ENCODE data around the gene COL4A6.
"Not testable (repeated sequence)": the region's sequence is repeated elsewhere in the genome, so short reads cannot be mapped to it uniquely, and the experiment has no call there.

Gene COL4A6

DNA sequence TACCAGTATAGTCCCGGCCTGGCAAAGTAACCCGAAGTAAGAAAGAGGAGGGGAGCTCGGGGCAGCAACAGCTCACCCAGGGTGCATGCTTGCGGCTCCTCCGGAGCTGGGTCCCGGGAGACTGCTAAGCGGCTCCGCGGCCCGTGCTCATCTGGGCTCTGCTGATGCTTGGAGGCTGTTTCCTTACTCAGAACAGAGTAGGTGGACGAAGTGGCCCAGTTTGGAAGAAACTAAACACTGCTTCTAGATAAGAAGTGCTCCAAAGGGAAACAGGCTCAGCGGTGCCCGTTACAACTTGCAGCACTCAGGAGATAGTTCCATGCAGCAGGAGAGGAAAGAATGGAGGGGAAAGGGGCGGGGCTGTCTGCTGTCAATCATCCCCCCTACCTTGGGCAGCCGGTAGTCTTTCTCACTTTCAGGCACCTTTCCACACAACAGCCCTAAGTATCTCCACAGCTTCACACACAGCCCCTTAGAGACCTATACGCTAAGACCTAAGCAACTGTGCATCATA is at the start of gene COL4A6:
Gene COL4A6, minus strand, starts transcription at position 313 of the 514 bp plus-strand sequence. Its CDS starts 226 bp downstream, at position 87.
- H3K4me3 Mint-ChIP-seq, result no peak within 1 kb of the TSS

DNA sequence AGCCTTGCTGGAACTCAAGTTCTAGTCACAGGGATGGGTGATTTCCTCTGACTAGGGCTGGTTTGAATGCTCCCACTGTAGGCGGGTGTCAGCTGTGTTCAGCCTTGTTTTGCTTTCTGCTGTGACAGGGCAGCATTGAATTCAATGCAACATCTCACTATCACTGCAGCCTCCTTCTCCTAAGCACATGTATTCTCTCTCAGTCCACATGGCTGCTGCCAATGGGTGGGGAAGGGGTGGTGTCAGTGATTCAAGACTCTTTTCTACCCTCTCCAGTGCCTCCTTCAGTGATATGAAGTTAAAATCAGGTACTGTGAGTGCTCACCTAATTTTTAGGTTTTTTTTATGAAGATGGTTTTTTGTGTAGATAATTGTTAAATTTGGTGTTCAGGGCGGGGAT is 47.7 kb upstream of the COL4A6 start:
- Mint-ChIP-seq H3K4me1 (ENCODE audit: low read depth) (no peaks in the 10 kb centered on the region), H3K36me3 (ENCODE audit: low read depth) (no peaks in the 10 kb centered on the region), H3K9me3 (peaks cover 2% of the 10 kb centered on the region), H3K27me3 (peaks cover 16% of the 10 kb centered on the region), H3K27ac (no peak overlapping the region), H3K4me3 (no peak overlapping the region)
- no peak for DNase-seq

More for the DNA sequence above, at the start of gene COL4A6:
- Mint-ChIP-seq H3K4me1 (ENCODE audit: low read depth) (peaks cover 6% of the 10 kb centered on the region), H3K27ac (no peak within 1 kb of the TSS), H3K36me3 (ENCODE audit: low read depth) (no peaks in the 10 kb centered on the region), H3K27me3 (peaks cover 73% of the 10 kb centered on the region), H3K9me3 (no peaks in the 10 kb centered on the region)
- no peak for DNase-seq

DNA sequence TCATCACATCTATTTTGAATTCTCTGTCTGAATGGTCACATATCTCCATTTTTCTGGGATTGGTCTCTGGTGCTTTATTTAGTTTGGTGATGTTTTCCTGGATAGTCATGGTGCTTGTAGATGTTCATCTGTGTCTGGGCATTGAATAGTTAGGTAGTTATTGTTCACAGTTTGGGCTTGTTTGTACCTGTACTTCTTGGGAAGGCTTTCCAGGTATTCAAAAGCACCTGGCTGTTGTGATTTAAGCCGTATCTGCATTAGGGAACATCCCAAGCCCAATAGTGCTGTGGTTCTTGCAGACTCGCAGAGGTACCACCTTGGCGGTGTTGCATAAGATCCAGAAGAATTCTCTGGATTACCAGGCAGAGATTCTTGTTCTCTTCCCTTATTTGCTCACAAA is 46.0 kb upstream of the COL4A6 start:
- no peak overlapping the region for H3K27ac Mint-ChIP-seq
- DNase-seq, result no peak
- H3K36me3 Mint-ChIP-seq (ENCODE audit: low read depth), result no peaks in the 10 kb centered on the region
- no peaks in the 10 kb centered on the region for H3K4me1 Mint-ChIP-seq (ENCODE audit: low read depth)
- peaks cover 15% of the 10 kb centered on the region for H3K27me3 Mint-ChIP-seq
- H3K9me3 Mint-ChIP-seq, result peaks cover 2% of the 10 kb centered on the region
- H3K4me3 Mint-ChIP-seq, result no peak overlapping the region

DNA sequence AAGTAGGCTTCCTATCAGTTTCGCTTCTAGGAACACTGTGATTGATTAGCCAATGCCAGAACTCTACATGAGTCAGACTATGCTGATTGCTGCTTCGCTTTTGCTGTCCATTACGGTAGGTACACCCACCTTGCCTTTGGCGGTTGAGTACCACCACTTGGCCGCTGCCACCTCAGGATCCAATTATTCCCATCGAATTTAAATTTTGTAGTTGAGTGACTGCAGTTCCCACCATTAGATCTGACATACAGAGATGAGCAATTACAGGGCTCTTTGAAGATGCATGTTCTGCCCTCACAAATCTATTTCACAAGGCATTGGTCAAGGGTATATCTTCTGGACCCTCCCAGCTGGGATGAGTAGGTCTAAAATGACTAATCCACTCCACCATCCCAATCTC is 43.3 kb upstream of the COL4A6 start:
- not testable (repeated sequence) for H3K36me3 Mint-ChIP-seq (ENCODE audit: low read depth); H3K9me3 Mint-ChIP-seq; H3K4me1 Mint-ChIP-seq (ENCODE audit: low read depth); H3K4me3 Mint-ChIP-seq; H3K27ac Mint-ChIP-seq; DNase-seq
- H3K27me3 Mint-ChIP-seq, result peaks cover 12% of the 10 kb centered on the region

DNA sequence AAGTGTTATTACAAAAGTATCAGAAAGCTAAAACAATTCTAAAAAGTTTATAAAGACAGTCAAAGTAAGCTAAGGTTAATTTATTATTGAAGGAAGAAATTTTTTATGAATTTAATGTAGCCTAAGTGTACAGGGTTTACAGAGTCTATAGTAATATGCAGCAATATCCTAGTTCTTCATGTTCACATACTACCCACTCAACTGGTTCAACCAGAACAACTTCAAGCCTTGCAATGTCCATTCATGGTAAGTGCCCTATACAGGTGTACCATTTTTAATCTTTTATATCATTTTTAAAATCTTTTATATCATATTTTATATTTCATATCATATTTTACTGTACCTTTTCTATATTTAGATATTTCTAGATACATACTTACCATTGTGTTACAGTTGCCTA is 35.8 kb upstream of the COL4A6 start:
- DNase-seq, result no peak
- Mint-ChIP-seq H3K36me3 (ENCODE audit: low read depth) (no peaks in the 10 kb centered on the region), H3K9me3 (no peaks in the 10 kb centered on the region), H3K4me3 (no peak overlapping the region), H3K27ac (no peak overlapping the region), H3K27me3 (peaks cover 32% of the 10 kb centered on the region), H3K4me1 (ENCODE audit: low read depth) (no peaks in the 10 kb centered on the region)

DNA sequence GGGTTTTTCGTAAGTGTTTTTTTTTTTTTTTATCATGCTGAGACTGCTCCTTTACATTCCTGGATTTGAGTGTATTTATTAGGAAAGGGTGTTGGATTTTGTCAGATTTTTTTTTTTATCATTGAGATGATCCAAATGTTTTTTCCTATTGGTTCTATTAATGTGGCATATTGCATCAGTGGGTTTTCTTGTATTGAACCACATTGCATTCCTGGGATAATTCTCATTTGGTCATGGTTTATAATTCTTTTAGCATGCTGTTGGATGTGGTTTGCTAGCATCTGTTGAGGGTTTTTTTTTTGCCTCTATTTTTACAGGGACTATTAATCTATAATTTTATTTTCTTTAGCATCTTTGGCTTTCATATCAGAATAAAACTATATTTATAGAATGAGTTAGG is 30.3 kb upstream of the COL4A6 start:
- no peak for DNase-seq
- H3K36me3 Mint-ChIP-seq (ENCODE audit: low read depth), result no peaks in the 10 kb centered on the region
- no peaks in the 10 kb centered on the region for H3K9me3 Mint-ChIP-seq
- peaks cover 17% of the 10 kb centered on the region for H3K27me3 Mint-ChIP-seq
- no peak overlapping the region for H3K27ac Mint-ChIP-seq
- no peaks in the 10 kb centered on the region for H3K4me1 Mint-ChIP-seq (ENCODE audit: low read depth)
- no peak overlapping the region for H3K4me3 Mint-ChIP-seq

DNA sequence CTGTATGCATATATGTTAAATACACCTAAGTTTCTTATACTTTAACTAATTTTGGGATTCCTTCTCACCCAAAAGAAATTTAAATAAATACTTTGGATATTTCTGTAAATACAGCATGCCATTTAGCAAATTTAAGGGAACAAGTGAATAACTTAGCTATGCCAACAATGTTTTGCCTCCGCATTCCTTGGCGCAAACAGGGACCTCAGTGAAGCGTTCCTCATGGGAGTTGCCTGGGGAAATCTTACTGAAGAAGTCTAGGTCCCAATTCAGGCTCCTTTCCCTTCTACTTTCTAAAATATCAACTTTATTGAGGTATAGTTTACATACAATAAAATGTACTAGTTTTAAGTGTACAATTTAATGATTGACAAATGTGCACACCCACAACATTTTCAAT is 26.4 kb upstream of the COL4A6 start:
- DNase-seq, result no peak
- H3K36me3 Mint-ChIP-seq (ENCODE audit: low read depth), result no peaks in the 10 kb centered on the region
- H3K27ac Mint-ChIP-seq, result no peak overlapping the region
- no peaks in the 10 kb centered on the region for H3K9me3 Mint-ChIP-seq
- no peaks in the 10 kb centered on the region for H3K4me1 Mint-ChIP-seq (ENCODE audit: low read depth)
- H3K27me3 Mint-ChIP-seq, result no peaks in the 10 kb centered on the region
- H3K4me3 Mint-ChIP-seq, result no peak overlapping the region

DNA sequence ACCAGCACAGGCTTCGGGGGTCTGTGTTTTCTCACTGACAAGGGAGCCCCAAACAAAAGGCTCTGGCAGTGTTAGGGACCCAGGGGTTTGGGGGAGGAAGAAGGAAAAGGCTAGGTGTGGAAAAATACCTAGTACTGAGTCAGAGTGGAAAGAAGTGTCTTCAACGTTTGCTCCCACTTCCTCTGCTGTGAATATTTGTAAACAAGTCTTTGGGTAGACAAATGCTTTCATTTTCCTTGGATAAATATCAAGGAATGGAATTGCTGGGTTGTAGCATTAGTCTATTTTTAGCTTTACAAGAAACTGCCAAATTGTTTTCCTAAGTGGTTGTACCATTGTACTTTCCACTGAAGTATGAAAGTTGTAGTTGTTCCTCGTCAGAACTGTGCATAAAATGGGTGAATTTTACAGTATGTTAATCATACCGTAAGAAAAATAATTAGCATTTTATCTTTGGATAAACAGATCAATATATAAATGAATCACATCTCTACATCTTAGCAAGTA is 18.8 kb upstream of the COL4A6 start:
- Mint-ChIP-seq H3K27ac (no peak overlapping the region), H3K36me3 (ENCODE audit: low read depth) (no peaks in the 10 kb centered on the region)

DNA sequence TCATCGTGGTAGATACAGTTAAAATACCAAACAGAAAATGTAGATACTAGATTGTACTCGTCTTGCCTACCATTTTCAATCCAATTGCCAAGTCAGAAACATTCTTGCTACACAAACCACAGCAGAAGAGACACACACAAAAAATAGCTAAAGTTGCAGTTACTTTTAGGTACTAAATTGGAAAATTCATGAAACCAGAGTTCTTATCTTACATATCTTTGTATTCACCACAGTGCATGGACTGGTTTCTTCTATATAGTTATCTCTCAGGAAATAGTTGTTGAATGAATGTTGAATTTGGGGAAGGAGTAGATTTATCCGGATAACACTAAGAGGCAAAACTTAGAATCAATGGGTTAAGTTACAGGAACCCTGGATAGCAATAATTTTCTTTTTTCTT is 15.6 kb upstream of the COL4A6 start:
- H3K9me3 Mint-ChIP-seq, result no peaks in the 10 kb centered on the region
- DNase-seq, result no peak
- no peak overlapping the region for H3K27ac Mint-ChIP-seq
- H3K36me3 Mint-ChIP-seq (ENCODE audit: low read depth), result no peaks in the 10 kb centered on the region
- H3K27me3 Mint-ChIP-seq, result peaks cover 7% of the 10 kb centered on the region
- H3K4me1 Mint-ChIP-seq (ENCODE audit: low read depth), result no peaks in the 10 kb centered on the region
- no peak overlapping the region for H3K4me3 Mint-ChIP-seq

More for the DNA sequence above, 18.8 kb upstream of the COL4A6 start:
- no peak for DNase-seq
- no peaks in the 10 kb centered on the region for H3K4me1 Mint-ChIP-seq (ENCODE audit: low read depth)
- H3K9me3 Mint-ChIP-seq, result no peaks in the 10 kb centered on the region
- no peak overlapping the region for H3K4me3 Mint-ChIP-seq
- H3K27me3 Mint-ChIP-seq, result peaks cover 7% of the 10 kb centered on the region

DNA sequence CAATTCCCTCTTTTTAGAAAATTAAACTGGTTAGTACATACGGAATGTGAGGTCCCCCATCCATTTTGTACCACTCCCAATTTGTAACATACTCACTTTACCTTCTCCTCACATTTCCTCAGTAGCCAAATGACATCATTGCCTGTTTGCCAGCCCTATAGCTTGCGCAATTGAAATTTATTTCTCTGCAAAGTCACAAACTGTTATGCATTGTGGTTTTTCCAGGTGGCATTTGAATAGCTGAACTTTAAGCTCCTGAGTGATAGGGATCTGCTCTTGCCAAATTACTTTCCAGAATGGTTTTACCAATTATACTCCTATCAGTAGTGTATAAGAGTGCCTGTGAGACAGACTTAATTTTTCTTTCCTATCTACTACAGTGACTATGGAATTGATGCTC is 9.1 kb upstream of the COL4A6 start:
- Mint-ChIP-seq H3K27me3 (peaks cover 21% of the 10 kb centered on the region), H3K36me3 (ENCODE audit: low read depth) (no peaks in the 10 kb centered on the region), H3K4me1 (ENCODE audit: low read depth) (no peaks in the 10 kb centered on the region), H3K9me3 (no peaks in the 10 kb centered on the region), H3K4me3 (no peak overlapping the region), H3K27ac (no peak overlapping the region)
- no peak for DNase-seq

DNA sequence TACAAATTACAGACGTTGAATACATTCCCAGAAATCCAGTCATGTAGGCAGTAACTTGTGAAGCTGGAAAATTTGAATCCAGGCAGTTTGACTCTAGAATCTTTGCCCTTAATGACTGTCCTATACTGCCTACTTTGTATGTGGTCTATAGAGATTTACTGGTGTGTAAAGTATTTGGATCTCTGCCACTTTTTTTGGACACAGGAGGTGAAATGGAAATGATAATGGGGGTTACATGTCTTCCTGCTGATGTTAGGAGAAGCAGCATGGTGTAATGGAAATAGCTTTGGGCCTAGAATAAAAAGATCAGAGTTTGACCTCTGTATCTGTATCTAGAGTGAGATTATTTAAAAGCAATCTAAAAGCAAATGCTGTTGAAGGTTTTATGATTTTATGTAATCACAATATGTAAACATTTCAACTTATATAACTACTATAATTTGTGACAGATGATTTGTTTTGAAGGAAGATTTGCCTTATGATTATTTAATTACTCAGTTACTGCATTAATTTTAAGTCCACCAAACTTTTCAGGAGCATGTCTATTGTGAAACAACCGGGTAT is 4.8 kb upstream of the COL4A6 start:
- H3K27me3 Mint-ChIP-seq, result peaks cover 57% of the 10 kb centered on the region
- no peaks in the 10 kb centered on the region for H3K36me3 Mint-ChIP-seq (ENCODE audit: low read depth)
- H3K4me1 Mint-ChIP-seq (ENCODE audit: low read depth), result peaks cover 6% of the 10 kb centered on the region
- H3K9me3 Mint-ChIP-seq, result no peaks in the 10 kb centered on the region
- DNase-seq, result no peak
- no peak overlapping the region for H3K4me3 Mint-ChIP-seq
- no peak overlapping the region for H3K27ac Mint-ChIP-seq

DNA sequence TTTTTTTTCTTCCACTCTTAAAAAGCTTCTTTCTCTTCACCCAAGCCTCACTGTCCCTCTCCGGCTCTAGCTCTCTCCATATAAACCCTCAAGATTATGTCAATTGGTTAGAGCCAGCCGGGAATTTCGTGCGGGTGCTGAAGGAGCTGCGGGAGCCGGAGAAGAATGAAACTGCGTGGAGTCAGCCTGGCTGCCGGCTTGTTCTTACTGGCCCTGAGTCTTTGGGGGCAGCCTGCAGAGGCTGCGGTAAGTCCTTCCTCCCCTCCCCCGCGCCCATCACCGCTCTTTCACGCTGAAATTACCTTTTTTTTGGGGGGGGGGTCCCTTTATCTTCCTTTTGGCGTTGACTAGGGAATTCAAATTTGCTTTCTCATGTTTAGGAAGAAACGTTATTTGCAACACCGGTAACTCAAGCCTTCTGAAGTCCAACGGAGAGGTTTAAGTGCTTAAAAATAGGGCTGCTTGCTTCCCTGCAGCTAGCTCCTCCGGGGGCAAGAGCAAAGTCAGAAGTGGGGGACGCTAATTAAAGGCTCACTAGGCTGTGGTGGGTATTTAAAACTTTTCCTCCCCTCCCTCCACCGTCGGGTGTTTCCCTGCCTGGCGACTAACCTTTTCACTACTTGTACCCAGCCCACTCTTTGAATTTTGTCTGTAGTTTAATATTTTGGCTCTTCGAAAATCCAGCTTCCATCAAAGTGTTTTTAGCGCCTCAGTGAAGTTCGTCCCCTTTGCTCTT is 1.9 kb upstream of the COL4A6 start:
- Mint-ChIP-seq H3K4me3 (peak overlapping the region; percentile 54), H3K9me3 (no peaks in the 10 kb centered on the region), H3K36me3 (ENCODE audit: low read depth) (no peaks in the 10 kb centered on the region), H3K27me3 (peaks cover 72% of the 10 kb centered on the region), H3K27ac (no peak overlapping the region), H3K4me1 (ENCODE audit: low read depth) (peaks cover 6% of the 10 kb centered on the region)
- DNase-seq, result no peak

DNA sequence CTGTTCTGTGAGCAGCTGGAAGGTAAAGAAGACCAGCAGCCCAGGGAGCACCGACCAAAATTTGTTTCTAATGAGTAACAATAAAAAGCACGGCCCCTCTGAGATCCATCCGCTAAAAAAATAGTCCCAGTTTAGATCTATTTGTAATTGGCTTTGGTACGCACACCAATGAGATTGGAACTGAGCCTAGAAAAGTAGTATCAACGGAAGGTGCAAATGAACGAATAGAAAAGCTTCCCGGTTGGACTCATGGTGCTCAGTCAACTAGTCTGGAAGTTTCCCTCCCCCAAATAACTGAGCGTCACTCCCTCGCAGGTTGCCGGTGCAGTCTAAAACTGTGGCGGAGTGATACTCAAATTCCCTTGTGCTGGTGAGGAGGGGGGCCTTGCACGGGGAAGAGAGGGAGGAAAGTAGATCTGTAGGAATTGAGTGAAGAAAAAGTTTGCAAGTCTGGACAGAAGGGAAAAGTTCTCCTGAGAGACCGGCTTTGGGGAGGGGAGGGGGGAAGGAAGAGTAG is 1.3 kb upstream of the COL4A6 start, which contains the start of gene COL4A5:
Gene COL4A5, plus strand, starts transcription at position 413 of the 517 bp plus-strand sequence. CDS start 288 bp downstream, outside the sequence.
- no peak for DNase-seq
- Mint-ChIP-seq H3K27ac (no peak within 1 kb of the TSS), H3K36me3 (ENCODE audit: low read depth) (no peaks in the 10 kb centered on the region), H3K4me3 (peak within 1 kb of the TSS; percentile 54), H3K27me3 (peaks cover 72% of the 10 kb centered on the region), H3K4me1 (ENCODE audit: low read depth) (peaks cover 6% of the 10 kb centered on the region), H3K9me3 (no peaks in the 10 kb centered on the region)

DNA sequence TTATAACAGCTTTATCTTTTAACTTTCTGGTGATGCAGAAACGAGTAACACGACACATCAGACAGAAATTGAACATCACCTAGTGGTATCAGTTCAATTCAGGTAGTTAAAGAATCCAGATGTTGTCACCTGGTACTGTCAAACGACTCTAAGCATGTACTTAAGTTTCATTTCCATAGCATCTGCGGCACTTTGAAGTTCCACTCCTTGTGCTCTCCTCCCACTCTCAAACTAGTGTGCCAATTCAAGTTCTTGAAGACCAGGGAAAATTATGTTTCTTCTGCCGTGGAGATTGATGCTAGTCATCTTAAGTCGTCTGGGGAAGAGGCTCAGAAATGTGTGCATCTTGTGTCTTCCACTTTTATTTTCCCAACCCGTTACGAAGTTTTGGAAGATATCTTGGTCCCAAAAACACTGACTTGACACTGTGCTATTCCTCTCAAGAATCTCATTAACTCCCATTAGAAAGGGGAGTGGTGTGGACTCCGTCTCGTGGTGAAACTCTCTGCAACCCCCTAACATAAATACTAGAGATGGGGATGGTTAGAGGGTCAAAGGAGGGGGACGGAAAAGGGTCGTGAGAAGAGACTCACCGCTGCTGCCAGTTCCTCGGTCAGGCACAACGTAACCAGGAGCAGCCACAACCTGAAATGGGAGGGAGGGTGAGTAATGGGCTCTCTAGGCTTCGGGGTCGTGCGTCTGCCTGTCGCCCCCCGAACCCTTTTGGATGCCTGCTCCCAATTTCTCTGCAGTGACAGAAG is 693 bp downstream of the COL4A6 start:
- DNase-seq, result no peak
- peaks cover 68% of the 10 kb centered on the region for H3K27me3 Mint-ChIP-seq
- no peak overlapping the region for H3K27ac Mint-ChIP-seq

More for the DNA sequence above, 693 bp downstream of the COL4A6 start:
- peaks cover 6% of the 10 kb centered on the region for H3K4me1 Mint-ChIP-seq (ENCODE audit: low read depth)
- H3K36me3 Mint-ChIP-seq (ENCODE audit: low read depth), result no peaks in the 10 kb centered on the region
- no peak overlapping the region for H3K4me3 Mint-ChIP-seq
- no peaks in the 10 kb centered on the region for H3K9me3 Mint-ChIP-seq
